ENCODE measurements around the gene UGT1A8.
"Not testable (repeated sequence)": the region's sequence is repeated elsewhere in the genome, so short reads cannot be mapped to it uniquely, and the experiment has no call there.

Gene UGT1A8

DNA sequence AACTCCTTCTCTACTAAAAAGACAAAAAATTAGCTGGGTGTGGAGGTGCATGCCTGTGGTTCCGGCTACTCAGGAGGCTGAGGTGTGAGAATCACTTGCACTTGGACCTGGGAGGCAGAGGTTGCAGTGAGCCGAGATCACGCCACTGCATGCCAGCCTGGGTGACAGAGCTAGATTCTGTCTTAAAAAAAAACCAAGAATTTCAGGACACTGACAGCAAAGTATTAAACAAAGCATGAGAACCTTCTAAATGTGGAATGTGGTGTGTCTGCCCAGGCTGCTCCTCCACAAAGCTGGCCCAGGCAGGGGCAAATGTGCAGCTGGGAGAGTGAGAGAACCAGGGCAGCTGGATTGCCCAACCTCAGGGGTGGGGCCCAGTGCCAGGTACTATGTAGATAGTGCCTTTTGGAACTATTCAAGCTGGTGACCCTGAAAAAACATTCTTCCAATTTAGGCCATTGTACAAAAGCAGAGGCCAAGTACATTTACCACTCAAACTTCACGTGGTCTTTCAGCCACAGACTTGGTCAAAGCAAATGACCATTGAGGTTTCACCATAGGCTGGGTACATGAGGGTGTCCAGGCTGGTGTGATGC, 88.6 kb downstream of the UGT1A8 start:
- no peak for DNase-seq (ENCODE audit: low spot score in 2 of 2)
- Mint-ChIP-seq H3K9me3 (peaks cover 3% of the 10 kb centered on the region), H3K27ac (no peak overlapping the region), H3K27me3 (peaks cover 8% of the 10 kb centered on the region), H3K4me1 (no peaks in the 10 kb centered on the region), H3K4me3 (no peak overlapping the region), H3K36me3 (no peaks in the 10 kb centered on the region)
- no peak for ATAC-seq (ENCODE audit: low read depth)

DNA sequence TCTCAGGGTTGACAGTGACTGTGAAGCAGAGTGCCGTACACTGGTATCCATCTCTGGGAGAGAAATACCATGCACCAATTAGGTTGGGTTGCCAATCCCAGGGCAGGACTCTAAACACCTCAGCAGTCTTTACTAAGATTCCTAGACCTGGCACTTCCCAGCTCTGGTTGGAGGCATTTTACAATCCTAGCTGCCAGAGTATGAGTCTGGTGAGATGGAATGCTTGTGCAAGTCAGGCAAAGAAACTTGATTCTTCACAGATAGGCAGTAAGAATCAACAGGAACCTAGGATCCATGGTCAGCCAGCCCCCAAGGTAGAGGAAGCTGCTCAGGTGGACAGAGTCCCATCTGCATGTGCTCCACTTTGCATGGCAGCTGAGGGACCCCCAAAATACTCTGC, 89.3 kb downstream of the UGT1A8 start:
- Mint-ChIP-seq H3K4me1 (peaks cover 5% of the 10 kb centered on the region), H3K27me3 (peaks cover 11% of the 10 kb centered on the region), H3K27ac (no peak overlapping the region), H3K9me3 (peaks cover 3% of the 10 kb centered on the region), H3K36me3 (no peaks in the 10 kb centered on the region), H3K4me3 (no peak overlapping the region)
- ATAC-seq (ENCODE audit: low read depth) (no peak), DNase-seq (ENCODE audit: low spot score in 2 of 2) (no peak)

DNA sequence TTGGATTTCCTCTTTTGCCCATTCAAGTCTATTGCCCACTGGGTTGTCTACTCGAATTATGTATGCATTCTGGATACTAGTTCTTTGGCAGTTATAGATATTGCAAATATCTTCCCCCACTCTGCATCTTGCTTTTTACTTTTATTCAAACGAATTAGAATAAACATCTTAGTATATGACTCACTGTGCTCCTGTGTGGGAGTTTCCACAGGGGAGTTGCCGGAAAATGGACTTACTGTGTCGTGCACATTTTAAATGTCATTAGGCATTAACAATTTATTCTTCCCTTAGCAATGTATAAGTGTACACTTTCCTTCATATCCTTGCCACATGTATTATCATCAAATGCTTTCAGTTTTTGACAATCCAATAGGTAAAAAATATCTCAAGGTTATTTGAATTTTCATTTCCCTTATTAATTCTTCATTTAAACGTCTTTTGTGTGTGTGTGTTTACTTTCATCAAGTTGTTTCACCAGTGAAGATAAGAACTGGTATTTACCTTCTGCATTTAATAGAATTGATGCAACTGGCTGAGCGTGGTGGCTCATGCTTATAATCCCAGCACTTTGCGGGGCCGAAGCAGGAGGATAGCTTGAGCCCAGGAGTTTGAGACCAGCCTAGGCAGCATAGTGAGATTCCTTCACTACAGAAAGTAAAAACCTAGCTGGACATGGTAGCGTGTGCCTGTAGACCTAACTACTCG, 90.7 kb downstream of the UGT1A8 start:
- Mint-ChIP-seq H3K27me3 (peaks cover 11% of the 10 kb centered on the region), H3K9me3 (peaks cover 3% of the 10 kb centered on the region), H3K4me3 (no peak overlapping the region), H3K27ac (no peak overlapping the region), H3K36me3 (no peaks in the 10 kb centered on the region), H3K4me1 (peaks cover 6% of the 10 kb centered on the region)
- ATAC-seq (ENCODE audit: low read depth): no peak
- DNase-seq (ENCODE audit: low spot score in 2 of 2): no peak

DNA sequence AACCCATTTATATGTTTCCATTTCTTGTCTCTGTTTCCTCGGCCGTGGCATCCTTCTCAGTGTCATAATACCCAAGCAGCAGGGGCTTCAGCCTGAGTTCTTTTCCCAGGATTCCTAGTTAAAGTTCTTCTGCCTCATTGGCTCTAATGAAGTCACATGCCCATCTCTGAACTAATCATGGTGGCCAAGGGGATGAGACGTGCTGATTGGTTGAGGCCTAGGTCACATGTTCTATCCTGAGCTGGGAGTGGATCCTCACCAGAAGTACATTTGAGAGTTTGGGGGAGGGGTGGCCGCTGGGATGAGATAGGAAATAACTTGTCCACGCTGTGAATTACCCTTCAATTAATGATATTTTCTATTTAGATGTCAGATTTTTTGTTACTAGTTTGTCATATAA, 91.5 kb downstream of the UGT1A8 start:
- H3K9me3 Mint-ChIP-seq: peaks cover 3% of the 10 kb centered on the region
- peaks cover 12% of the 10 kb centered on the region for H3K27me3 Mint-ChIP-seq
- H3K36me3 Mint-ChIP-seq: no peaks in the 10 kb centered on the region
- H3K4me1 Mint-ChIP-seq: peaks cover 6% of the 10 kb centered on the region
- H3K27ac Mint-ChIP-seq: no peak overlapping the region
- no peak for ATAC-seq (ENCODE audit: low read depth)
- no peak for DNase-seq (ENCODE audit: low spot score in 2 of 2)
- no peak overlapping the region for H3K4me3 Mint-ChIP-seq

- ATAC-seq (ENCODE audit: low read depth): peak; percentile 76
- peak; percentile 64 to 71 for DNase-seq (ENCODE audit: low spot score in 2 of 2)
- Mint-ChIP-seq H3K4me3 (no peak overlapping the region), H3K27me3 (peaks cover 16% of the 10 kb centered on the region), H3K9me3 (no peaks in the 10 kb centered on the region), H3K4me1 (peaks cover 6% of the 10 kb centered on the region), H3K27ac (no peak overlapping the region), H3K36me3 (no peaks in the 10 kb centered on the region)
These were observed 94.0 kb downstream of the UGT1A8 start for GRCh38 chr2:233711312-233712008.

GRCh38 chr2:233712611-233713261, 95.3 kb downstream of the UGT1A8 start, which contains the start of gene UGT1A5:
Gene UGT1A5 (plus strand): TSS chr2:233712907. CDS start chr2:233712992, 85 bp downstream.
- ATAC-seq (ENCODE audit: low read depth): no peak
- no peaks in the 10 kb centered on the region for H3K36me3 Mint-ChIP-seq
- H3K27me3 Mint-ChIP-seq: peaks cover 14% of the 10 kb centered on the region
- no peaks in the 10 kb centered on the region for H3K9me3 Mint-ChIP-seq
- H3K27ac Mint-ChIP-seq: no peak within 1 kb of the TSS
- peaks cover 6% of the 10 kb centered on the region for H3K4me1 Mint-ChIP-seq
- DNase-seq (ENCODE audit: low spot score in 2 of 2): no peak
- H3K4me3 Mint-ChIP-seq: no peak within 1 kb of the TSS

DNA sequence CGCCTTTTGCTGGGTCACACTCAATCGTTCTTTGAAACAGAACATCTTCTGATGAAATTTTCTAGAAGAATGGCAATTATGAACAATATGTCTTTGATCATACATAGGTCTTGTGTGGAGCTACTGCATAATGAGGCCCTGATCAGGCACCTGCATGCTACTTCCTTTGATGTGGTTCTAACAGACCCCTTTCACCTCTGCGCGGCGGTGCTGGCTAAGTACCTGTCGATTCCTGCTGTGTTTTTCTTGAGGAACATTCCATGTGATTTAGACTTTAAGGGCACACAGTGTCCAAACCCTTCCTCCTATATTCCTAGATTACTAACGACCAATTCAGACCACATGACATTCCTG, 95.8 kb downstream of the UGT1A8 start:
- H3K9me3 Mint-ChIP-seq: no peaks in the 10 kb centered on the region
- no peak for DNase-seq (ENCODE audit: low spot score in 2 of 2)
- H3K36me3 Mint-ChIP-seq: no peaks in the 10 kb centered on the region
- no peak overlapping the region for H3K27ac Mint-ChIP-seq
- H3K4me1 Mint-ChIP-seq: peaks cover 6% of the 10 kb centered on the region
- H3K27me3 Mint-ChIP-seq: peaks cover 16% of the 10 kb centered on the region
- no peak overlapping the region for H3K4me3 Mint-ChIP-seq
- ATAC-seq (ENCODE audit: low read depth): no peak

DNA sequence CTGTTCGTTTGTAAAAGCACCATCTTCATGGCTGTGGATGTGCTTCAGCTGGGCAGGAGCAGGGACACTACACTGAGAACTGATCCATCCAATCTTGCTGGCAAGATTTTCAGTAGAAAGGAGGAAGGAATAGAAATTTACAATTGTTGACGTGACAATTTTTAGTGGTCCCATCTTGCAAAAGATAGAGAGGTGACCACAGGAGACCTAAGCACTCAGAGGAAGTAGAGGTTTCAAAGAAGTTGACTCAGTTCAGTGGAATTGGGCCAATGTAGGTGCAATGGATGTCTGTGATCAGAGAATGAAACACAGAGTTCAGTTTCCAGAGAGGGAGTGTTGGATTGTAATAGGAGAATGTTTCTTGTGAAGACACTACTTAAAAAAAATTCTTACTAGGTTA, 96.7 kb downstream of the UGT1A8 start:
- peaks cover 6% of the 10 kb centered on the region for H3K4me1 Mint-ChIP-seq
- peaks cover 16% of the 10 kb centered on the region for H3K27me3 Mint-ChIP-seq
- no peaks in the 10 kb centered on the region for H3K9me3 Mint-ChIP-seq
- H3K4me3 Mint-ChIP-seq: no peak overlapping the region
- no peak overlapping the region for H3K27ac Mint-ChIP-seq
- no peak for DNase-seq (ENCODE audit: low spot score in 2 of 2)
- no peaks in the 10 kb centered on the region for H3K36me3 Mint-ChIP-seq
- ATAC-seq (ENCODE audit: low read depth): no peak

- Mint-ChIP-seq H3K27ac (no peak within 1 kb of the TSS), H3K27me3 (peaks cover 14% of the 10 kb centered on the region), H3K9me3 (no peaks in the 10 kb centered on the region), H3K4me1 (no peaks in the 10 kb centered on the region), H3K4me3 (no peak within 1 kb of the TSS), H3K36me3 (no peaks in the 10 kb centered on the region)
- no peak for ATAC-seq (ENCODE audit: low read depth)
- no peak for DNase-seq (ENCODE audit: low spot score in 2 of 2)
These were observed 101.1 kb downstream of the UGT1A8 start, which contains the start of gene UGT1A4 for GRCh38 chr2:233718552-233718951. Gene UGT1A4 (plus strand): TSS chr2:233718736. CDS start chr2:233718821, 85 bp downstream.

- H3K27ac Mint-ChIP-seq: no peak within 1 kb of the TSS
- no peak for DNase-seq (ENCODE audit: low spot score in 2 of 2)
- H3K4me3 Mint-ChIP-seq: no peak within 1 kb of the TSS
- no peak for ATAC-seq (ENCODE audit: low read depth)
- H3K9me3 Mint-ChIP-seq: no peaks in the 10 kb centered on the region
- H3K4me1 Mint-ChIP-seq: no peaks in the 10 kb centered on the region
- peaks cover 16% of the 10 kb centered on the region for H3K27me3 Mint-ChIP-seq
- no peaks in the 10 kb centered on the region for H3K36me3 Mint-ChIP-seq
These were observed 111.4 kb downstream of the UGT1A8 start, which contains the start of gene UGT1A3 for GRCh38 chr2:233728723-233729301. Gene UGT1A3 (plus strand): TSS chr2:233729042. CDS start chr2:233729127, 85 bp downstream.

GRCh38 chr2:233736868-233737653, 119.6 kb downstream of the UGT1A8 start:
- not testable (repeated sequence) for ATAC-seq (ENCODE audit: low read depth); DNase-seq (ENCODE audit: low spot score in 2 of 2); H3K36me3 Mint-ChIP-seq; H3K4me1 Mint-ChIP-seq; H3K4me3 Mint-ChIP-seq; H3K27ac Mint-ChIP-seq; H3K9me3 Mint-ChIP-seq
- H3K27me3 Mint-ChIP-seq: peaks cover 28% of the 10 kb centered on the region

DNA sequence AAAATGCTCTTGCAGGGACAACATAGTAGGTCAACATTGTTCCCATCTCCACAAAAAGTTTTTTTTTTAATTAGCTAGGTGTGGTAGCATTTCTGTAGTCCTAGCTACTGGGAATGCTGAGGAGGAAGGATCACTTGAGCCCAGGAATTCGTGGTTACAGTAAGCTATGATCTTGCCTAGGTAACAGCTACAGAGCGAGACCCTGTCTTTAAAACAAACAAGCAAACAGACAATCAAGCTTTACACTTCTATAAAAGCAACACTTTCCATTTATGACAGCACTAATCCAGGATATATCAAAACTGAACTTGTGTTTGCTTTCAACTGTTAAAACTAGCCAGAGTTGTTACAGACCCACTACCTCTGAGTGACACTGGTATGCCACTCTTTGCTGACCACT, 123.4 kb downstream of the UGT1A8 start:
- H3K4me1 Mint-ChIP-seq: no peaks in the 10 kb centered on the region
- no peak overlapping the region for H3K27ac Mint-ChIP-seq
- H3K9me3 Mint-ChIP-seq: no peaks in the 10 kb centered on the region
- no peaks in the 10 kb centered on the region for H3K36me3 Mint-ChIP-seq
- no peak for DNase-seq (ENCODE audit: low spot score in 2 of 2)
- H3K27me3 Mint-ChIP-seq: peaks cover 25% of the 10 kb centered on the region
- no peak for ATAC-seq (ENCODE audit: low read depth)
- no peak overlapping the region for H3K4me3 Mint-ChIP-seq

All from memory B cell (primary cell).